Fibroblast of lung (primary cell): ENCODE measurements around the gene TGFBR3.

Source experiments
- CTCF ChIP-seq, 2 donors: IDR thresholded peaks in 1 of 2; conservative IDR thresholded peaks in 1 of 2; 1 replicate in 1 of 2; 2 replicates in 1 of 2; pipeline ENCODE4 v1.5.1; 2011 to 2012; ENCODE audit warnings: low read length in 2 of 2, control low read depth in 1 of 2, inconsistent platforms in 1 of 2, low read depth in 1 of 2, mild to moderate bottlenecking in 1 of 2
- EZH2 ChIP-seq: IDR thresholded peaks from 2 replicates; pipeline ENCODE4 v1.5.1; 2012; ENCODE audit warnings: low read length, control low read depth, mild to moderate bottlenecking; ENCODE audit errors: missing control alignments

GRCh38 chr1:91661121-91661520 lies 224.8 kb downstream of the TGFBR3 start:
- TF ChIP-seq CTCF (conservative IDR thresholded peaks at IDR 0.05 in 1 of 2, IDR thresholded peaks at IDR 0.05 in 1 of 2; ENCODE audit: low read depth in 1 of 2, low read length in 2 of 2), result no peak
- no peak for TF ChIP-seq EZH2
